LNCaP clone FGC (cell line): ENCODE measurements around the gene ZEB2.

ENCODE experiments used
- DNase-seq: peaks from one replicate; pipeline ENCODE4 v3.0.0-alpha.2; 2011; ENCODE audit warnings: low read depth
- H3K4me3 ChIP-seq: 2 replicates; pipeline ENCODE4 v1.5.1; 2011; ENCODE audit warnings: mild to moderate bottlenecking, low read depth, low read length, control low read depth
- TF ChIP-seq, protein P1 (sequence below): IDR thresholded peaks from 2 replicates; pipeline ENCODE4 v1.5.1; 2012; ENCODE audit warnings: mild to moderate bottlenecking; ENCODE audit not compliant: control insufficient read depth, insufficient read depth; ENCODE audit errors: extremely low read depth

Gene ZEB2

DNA sequence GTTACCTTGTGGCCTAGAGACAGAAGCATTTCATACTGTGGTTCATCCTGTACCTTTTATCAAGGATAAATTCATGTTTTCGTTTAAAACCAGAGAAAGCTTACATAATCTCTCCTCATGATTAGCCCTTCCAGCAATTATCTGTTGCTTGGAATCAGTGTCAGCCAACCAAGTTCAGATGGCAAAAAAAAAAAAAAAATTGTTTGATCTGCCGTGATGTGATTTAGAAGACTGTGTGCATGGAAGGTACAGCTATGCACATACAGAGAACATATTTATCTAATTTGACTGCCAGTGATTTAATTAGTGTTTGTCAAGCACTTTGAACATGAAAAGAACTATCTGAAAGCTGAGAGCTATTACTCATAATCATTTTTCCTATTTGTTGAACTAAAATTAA is 180.9 kb downstream of the ZEB2 start:
- TF ChIP-seq, protein P1, sequence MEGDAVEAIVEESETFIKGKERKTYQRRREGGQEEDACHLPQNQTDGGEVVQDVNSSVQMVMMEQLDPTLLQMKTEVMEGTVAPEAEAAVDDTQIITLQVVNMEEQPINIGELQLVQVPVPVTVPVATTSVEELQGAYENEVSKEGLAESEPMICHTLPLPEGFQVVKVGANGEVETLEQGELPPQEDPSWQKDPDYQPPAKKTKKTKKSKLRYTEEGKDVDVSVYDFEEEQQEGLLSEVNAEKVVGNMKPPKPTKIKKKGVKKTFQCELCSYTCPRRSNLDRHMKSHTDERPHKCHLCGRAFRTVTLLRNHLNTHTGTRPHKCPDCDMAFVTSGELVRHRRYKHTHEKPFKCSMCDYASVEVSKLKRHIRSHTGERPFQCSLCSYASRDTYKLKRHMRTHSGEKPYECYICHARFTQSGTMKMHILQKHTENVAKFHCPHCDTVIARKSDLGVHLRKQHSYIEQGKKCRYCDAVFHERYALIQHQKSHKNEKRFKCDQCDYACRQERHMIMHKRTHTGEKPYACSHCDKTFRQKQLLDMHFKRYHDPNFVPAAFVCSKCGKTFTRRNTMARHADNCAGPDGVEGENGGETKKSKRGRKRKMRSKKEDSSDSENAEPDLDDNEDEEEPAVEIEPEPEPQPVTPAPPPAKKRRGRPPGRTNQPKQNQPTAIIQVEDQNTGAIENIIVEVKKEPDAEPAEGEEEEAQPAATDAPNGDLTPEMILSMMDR = no peak
- no peak for DNase-seq
- H3K4me3 ChIP-seq = no peak overlapping the region

DNA sequence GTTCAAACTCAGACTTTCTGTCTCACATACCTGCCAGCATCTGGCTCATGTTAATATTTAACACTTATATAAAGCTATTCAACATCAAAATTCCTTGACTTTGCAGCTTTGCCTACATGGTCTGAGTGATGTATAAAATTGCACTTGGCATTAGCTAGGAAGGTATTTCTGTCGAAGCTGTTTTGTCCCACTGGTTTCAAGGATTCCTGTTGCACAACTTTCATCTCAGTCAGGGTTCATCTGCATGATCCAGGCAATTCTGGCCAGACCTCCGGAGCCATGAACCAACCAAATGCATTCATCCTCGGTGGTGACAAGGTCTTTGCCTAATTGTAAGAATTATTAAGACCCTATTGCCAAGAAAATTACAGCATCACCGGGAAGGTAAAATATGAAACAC is 185.4 kb downstream of the ZEB2 start:
- TF ChIP-seq, protein P1 = no peak
- H3K4me3 ChIP-seq = no peak overlapping the region
- DNase-seq = no peak
